Measurements from ENCODE around the gene CAMK1D. TPM values are rescaled to one million over a fixed set of nuclear protein-coding genes. Genes with fewer than 3 reads are reported as not detected.
A peak's percentile ranks its signal among the peaks of the same experiment; 100 is the strongest.

Gene CAMK1D
- total RNA-seq, 1 donor from 2014 or later: 1.0 TPM

DNA sequence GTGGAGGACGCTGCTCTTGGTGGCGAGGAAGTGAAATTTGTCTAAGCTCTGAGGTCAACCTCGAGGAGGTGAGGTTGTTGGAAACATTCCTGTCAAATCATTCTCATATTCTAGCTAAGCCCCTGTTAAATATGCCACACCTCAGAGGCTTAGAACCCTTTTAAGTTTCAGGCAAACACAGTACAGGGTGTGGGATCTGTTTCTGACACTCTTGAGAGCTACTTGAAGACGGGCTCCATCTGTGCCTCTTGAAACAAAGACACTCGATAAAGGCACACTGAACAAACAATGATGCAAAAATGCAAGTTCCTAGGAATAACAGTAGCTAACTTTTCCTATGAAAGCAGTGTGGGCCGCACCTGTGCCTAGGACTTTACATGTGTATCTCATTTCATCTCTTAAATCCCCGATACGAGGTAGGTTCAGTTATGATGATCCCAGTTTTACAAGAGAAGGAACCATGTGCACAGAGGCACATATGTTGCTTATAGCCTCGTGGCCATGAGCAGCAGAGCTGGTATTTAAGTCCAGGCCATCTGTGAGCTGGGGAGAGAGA, 352.9 kb downstream of the CAMK1D start:
- no peak for DNase-seq (ENCODE audit: low read depth)
- H3K4me3 ChIP-seq (ENCODE audit: low read depth, low read length): no peak overlapping the region
- TF ChIP-seq, protein P1, sequence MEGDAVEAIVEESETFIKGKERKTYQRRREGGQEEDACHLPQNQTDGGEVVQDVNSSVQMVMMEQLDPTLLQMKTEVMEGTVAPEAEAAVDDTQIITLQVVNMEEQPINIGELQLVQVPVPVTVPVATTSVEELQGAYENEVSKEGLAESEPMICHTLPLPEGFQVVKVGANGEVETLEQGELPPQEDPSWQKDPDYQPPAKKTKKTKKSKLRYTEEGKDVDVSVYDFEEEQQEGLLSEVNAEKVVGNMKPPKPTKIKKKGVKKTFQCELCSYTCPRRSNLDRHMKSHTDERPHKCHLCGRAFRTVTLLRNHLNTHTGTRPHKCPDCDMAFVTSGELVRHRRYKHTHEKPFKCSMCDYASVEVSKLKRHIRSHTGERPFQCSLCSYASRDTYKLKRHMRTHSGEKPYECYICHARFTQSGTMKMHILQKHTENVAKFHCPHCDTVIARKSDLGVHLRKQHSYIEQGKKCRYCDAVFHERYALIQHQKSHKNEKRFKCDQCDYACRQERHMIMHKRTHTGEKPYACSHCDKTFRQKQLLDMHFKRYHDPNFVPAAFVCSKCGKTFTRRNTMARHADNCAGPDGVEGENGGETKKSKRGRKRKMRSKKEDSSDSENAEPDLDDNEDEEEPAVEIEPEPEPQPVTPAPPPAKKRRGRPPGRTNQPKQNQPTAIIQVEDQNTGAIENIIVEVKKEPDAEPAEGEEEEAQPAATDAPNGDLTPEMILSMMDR (conservative IDR thresholded peaks at IDR 0.05; ENCODE audit: low read depth, low read length): no peak

DNA sequence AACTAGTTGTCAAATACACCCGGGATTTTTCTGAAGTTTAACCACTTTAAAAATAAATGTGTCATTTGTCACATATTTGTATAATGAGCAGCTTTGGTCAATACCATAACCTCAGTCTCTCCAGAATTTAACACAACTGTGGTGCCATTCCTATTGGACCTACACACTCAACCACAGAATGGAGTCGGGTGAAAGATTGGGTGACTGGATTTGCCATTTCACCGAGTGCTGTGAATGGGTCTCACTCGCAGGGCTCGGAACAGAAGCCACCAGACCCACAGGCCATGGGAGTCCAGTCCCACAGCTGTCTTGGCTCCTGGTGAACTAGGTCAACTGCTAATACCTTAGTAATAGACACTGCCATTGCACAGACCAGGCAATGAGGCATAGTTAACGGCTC, 353.8 kb downstream of the CAMK1D start:
- H3K4me3 ChIP-seq (ENCODE audit: low read depth, low read length): no peak overlapping the region
- DNase-seq (ENCODE audit: low read depth): no peak
- TF ChIP-seq, protein P1 (conservative IDR thresholded peaks at IDR 0.05; ENCODE audit: low read depth, low read length): no peak

DNA sequence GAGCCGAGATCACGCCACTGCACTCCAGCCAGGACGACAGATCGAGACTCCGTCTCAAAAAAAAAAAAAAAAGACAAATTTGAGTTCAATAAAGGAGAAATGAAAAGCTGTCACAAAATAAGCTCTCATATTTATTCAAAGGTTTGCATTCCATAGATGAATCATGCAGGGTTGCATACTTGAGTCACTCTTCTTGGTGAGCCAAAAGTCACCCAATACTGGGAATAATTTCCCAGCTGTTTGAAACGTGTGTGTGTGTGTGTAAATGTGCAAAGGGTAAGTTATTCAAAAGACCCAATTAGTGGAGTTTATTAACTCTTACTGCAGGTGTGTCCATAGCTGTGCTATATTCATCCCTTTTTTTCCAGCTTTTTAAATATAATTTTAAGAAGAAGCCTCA, 354.5 kb downstream of the CAMK1D start:
- no peak overlapping the region for H3K4me3 ChIP-seq (ENCODE audit: low read depth, low read length)
- TF ChIP-seq, protein P1 (conservative IDR thresholded peaks at IDR 0.05; ENCODE audit: low read depth, low read length): no peak
- DNase-seq (ENCODE audit: low read depth): peak; percentile 52

DNA sequence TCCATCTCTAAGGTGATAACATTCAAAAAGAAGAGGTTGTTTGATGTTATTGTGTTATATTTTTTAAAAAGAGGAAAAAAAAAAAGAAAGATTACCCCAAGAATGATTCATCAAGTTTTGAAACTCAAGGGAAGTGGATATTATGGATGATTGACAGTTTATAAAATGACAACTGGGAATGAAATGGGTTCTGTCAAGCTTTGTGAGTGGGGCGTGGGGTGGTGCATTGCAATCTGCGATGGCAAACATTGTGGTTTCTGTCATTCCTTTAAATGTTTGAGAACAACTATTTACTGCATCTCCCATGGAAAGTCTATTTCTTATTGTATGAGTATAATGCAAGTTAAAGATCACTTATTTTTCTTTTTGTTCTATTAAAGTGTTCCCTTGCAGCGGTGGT, 355.1 kb downstream of the CAMK1D start:
- DNase-seq (ENCODE audit: low read depth): no peak
- TF ChIP-seq, protein P1 (conservative IDR thresholded peaks at IDR 0.05; ENCODE audit: low read depth, low read length): no peak
- no peak overlapping the region for H3K4me3 ChIP-seq (ENCODE audit: low read depth, low read length)

DNA sequence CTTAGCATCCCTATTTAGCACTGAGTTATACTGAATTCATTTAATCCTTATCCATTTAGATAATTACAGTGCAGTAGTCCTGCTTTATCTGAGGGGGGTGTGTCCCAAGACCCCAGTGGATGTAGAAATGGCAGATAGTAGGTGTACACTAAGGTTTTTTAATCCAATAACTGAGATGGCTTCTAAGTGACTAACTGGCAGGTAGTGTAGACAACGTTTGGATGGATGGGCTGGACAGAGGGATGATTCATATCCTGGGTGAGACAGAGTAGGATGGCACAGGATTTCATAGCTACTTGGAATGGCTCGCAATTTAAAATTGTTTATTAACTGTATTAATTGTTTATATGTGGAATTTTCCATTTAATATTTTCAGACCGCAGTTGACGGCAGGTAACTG, 356.6 kb downstream of the CAMK1D start:
- TF ChIP-seq, protein P1 (conservative IDR thresholded peaks at IDR 0.05; ENCODE audit: low read depth, low read length): no peak
- DNase-seq (ENCODE audit: low read depth): no peak
- no peak overlapping the region for H3K4me3 ChIP-seq (ENCODE audit: low read depth, low read length)

DNA sequence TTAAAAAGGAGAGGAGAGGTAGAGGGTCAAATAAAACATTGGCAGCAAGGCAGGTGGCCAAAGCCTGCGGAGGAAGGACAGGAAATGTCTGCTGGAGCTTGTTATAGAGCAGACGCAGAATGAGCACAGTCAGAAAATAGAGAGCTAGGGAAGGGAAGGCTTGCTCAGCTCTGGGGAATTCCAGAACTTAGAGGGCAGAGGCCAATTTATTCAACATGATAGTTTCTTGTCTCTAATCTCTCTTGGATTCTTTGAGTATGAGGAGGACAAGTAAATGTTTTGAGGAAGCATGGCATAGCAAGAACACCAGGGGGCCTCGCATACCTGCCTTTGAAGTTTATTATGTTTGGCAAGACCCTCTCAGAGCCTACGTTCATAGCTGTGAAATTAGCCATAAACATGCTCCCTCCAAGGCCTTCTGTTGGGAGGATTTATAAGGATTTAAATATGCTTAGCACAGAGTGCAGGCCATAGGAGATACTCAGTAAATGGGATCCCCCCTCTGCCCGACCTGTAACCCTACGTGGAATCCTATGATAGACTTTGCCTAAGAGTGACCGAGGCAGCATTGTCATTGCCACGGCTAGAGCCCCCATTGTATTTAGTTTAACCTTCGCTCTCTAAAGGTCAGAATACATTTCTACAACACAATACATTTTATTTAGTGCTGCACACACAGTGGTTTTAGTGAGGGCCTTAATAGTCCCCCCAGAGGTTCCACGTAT, 358.3 kb downstream of the CAMK1D start:
- TF ChIP-seq, protein P1 (conservative IDR thresholded peaks at IDR 0.05; ENCODE audit: low read depth, low read length): peak; percentile 66
- peak; percentile 77 for DNase-seq (ENCODE audit: low read depth)
- H3K4me3 ChIP-seq (ENCODE audit: low read depth, low read length): no peak overlapping the region

DNA sequence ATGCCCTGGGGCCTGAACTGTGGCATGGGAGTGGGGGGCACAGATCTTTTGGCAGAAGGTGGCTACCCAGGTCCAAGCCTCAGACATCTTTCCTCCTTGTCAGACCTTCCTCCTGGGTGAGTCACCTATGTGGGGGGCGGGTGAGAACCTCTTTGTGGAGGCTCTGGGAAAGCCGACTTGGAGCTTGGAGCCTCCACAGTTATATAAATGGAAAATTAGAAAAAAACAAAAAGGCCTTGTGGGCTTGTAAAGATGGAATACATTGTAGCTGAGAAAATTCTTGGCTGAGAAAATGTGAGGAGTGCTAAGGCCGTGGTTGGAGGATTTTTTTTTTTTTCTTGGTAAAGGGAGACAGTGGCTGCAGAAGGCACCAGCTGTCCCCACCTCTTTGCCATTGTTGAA, 359.7 kb downstream of the CAMK1D start:
- TF ChIP-seq, protein P1 (conservative IDR thresholded peaks at IDR 0.05; ENCODE audit: low read depth, low read length): no peak

More for the DNA sequence above, 359.7 kb downstream of the CAMK1D start:
- no peak for DNase-seq (ENCODE audit: low read depth)
- no peak overlapping the region for H3K4me3 ChIP-seq (ENCODE audit: low read depth, low read length)

All from epithelial cell of proximal tubule (primary cell).